ENCODE measurements around the gene GSTT4.
"Not testable (repeated sequence)": the region's sequence is repeated elsewhere in the genome, so short reads cannot be mapped to it uniquely, and the experiment has no call there.

Gene GSTT4

GRCh38 chr22:24005201-24005600 lies at the start of gene GSTT4:
Gene GSTT4 (minus strand): TSS chr22:24005453. CDS start chr22:24005356, 97 bp downstream.
- no peak for DNase-seq (ENCODE audit: insufficient read length, low spot score)
- no peak for FAIRE-seq

GRCh38 chr22:24054356-24054755 lies 49.1 kb upstream of the GSTT4 start:
- FAIRE-seq (no peak), DNase-seq (ENCODE audit: insufficient read length, low spot score) (no peak)

- FAIRE-seq (peak; percentile 68), DNase-seq (ENCODE audit: insufficient read length, low spot score) (peak; percentile 33)
Observed at GRCh38 chr22:24053481-24054226, 48.4 kb upstream of the GSTT4 start.

- FAIRE-seq (peak; percentile 4), DNase-seq (ENCODE audit: insufficient read length, low spot score) (no peak)
Observed at GRCh38 chr22:24051568-24051967, 46.3 kb upstream of the GSTT4 start.

GRCh38 chr22:24051028-24051427 lies 45.8 kb upstream of the GSTT4 start:
- no peak for FAIRE-seq
- no peak for DNase-seq (ENCODE audit: insufficient read length, low spot score)

GRCh38 chr22:24049978-24050377 lies 44.7 kb upstream of the GSTT4 start:
- FAIRE-seq (no peak), DNase-seq (ENCODE audit: insufficient read length, low spot score) (no peak)

GRCh38 chr22:24049211-24049610 lies 44.0 kb upstream of the GSTT4 start:
- DNase-seq (ENCODE audit: insufficient read length, low spot score), result no peak
- no peak for FAIRE-seq

- FAIRE-seq (no peak), DNase-seq (ENCODE audit: insufficient read length, low spot score) (no peak)
Observed at GRCh38 chr22:24046024-24046423, 40.8 kb upstream of the GSTT4 start.

GRCh38 chr22:24043958-24044357 lies 38.7 kb upstream of the GSTT4 start:
- FAIRE-seq, result no peak

GRCh38 chr22:24043465-24043864 lies 38.2 kb upstream of the GSTT4 start:
- not testable (repeated sequence) for FAIRE-seq; DNase-seq (ENCODE audit: insufficient read length, low spot score)

More at GRCh38 chr22:24043958-24044357, 38.7 kb upstream of the GSTT4 start:
- no peak for DNase-seq (ENCODE audit: insufficient read length, low spot score)

GRCh38 chr22:24040946-24041345 lies 35.7 kb upstream of the GSTT4 start:
- FAIRE-seq (no peak), DNase-seq (ENCODE audit: insufficient read length, low spot score) (no peak)

- no peak for DNase-seq (ENCODE audit: insufficient read length, low spot score)
- FAIRE-seq, result no peak
Observed at GRCh38 chr22:24039046-24039445, 33.8 kb upstream of the GSTT4 start.

GRCh38 chr22:24037851-24038765 lies 32.9 kb upstream of the GSTT4 start:
- FAIRE-seq (no peak), DNase-seq (ENCODE audit: insufficient read length, low spot score) (no peak)

- DNase-seq (ENCODE audit: insufficient read length, low spot score) (no peak), FAIRE-seq (no peak)
Observed at GRCh38 chr22:24035296-24035695, 30.0 kb upstream of the GSTT4 start.

- no peak for FAIRE-seq
Observed at GRCh38 chr22:24033731-24034130, 28.5 kb upstream of the GSTT4 start.

GRCh38 chr22:24030186-24030702 lies 25.0 kb upstream of the GSTT4 start:
- no peak for DNase-seq (ENCODE audit: insufficient read length, low spot score)
- no peak for FAIRE-seq

More at GRCh38 chr22:24033731-24034130, 28.5 kb upstream of the GSTT4 start:
- no peak for DNase-seq (ENCODE audit: insufficient read length, low spot score)

GRCh38 chr22:24029304-24029703 lies 24.1 kb upstream of the GSTT4 start:
- FAIRE-seq (no peak), DNase-seq (ENCODE audit: insufficient read length, low spot score) (no peak)

GRCh38 chr22:24028533-24028932 lies 23.3 kb upstream of the GSTT4 start:
- no peak for FAIRE-seq
- DNase-seq (ENCODE audit: insufficient read length, low spot score), result no peak

GRCh38 chr22:24027991-24028390 lies 22.7 kb upstream of the GSTT4 start:
- FAIRE-seq, result no peak

GRCh38 chr22:24027389-24027975 lies 22.2 kb upstream of the GSTT4 start:
- no peak for DNase-seq (ENCODE audit: insufficient read length, low spot score)
- FAIRE-seq, result no peak

More at GRCh38 chr22:24027991-24028390, 22.7 kb upstream of the GSTT4 start:
- no peak for DNase-seq (ENCODE audit: insufficient read length, low spot score)

- FAIRE-seq (no peak), DNase-seq (ENCODE audit: insufficient read length, low spot score) (no peak)
Observed at GRCh38 chr22:24026733-24027132, 21.5 kb upstream of the GSTT4 start.
